ENCODE data around the gene DOC2A.
"Not testable (repeated sequence)": the region's sequence is repeated elsewhere in the genome, so short reads cannot be mapped to it uniquely, and the experiment has no call there.

The DOC2A gene

DNA sequence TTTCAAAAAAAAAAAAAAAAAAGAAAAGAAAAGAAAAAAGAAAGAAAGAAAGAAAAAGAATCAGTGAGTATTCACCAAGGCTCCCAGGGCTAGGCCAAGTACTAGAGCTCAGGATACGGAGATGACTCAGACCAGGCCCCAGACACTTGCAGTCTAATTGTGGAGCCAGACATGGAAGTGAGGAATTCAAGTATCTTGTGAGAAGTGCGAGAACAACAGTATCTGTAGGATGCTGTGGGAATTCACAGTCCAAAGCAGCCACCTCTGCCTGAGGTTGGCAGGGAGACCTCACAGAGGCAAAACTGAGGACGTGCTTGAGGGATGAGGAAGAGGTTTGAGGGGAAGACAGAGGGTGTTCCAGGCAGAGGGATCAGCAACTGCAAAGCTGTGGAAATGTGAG, 40.7 kb upstream of the DOC2A start:
- no peak for DNase-seq (ENCODE audit: extremely low read depth, low read depth)
- TF ChIP-seq CTCF (IDR thresholded peaks at IDR 0.05; ENCODE audit: low read depth, low read length): no peak

GRCh38 chr16:30049871-30050270, 39.0 kb upstream of the DOC2A start:
- no peak for DNase-seq (ENCODE audit: extremely low read depth, low read depth)
- no peak for TF ChIP-seq CTCF (IDR thresholded peaks at IDR 0.05; ENCODE audit: low read depth, low read length)

GRCh38 chr16:30046588-30046987, 35.8 kb upstream of the DOC2A start:
- no peak for DNase-seq (ENCODE audit: extremely low read depth, low read depth)

GRCh38 chr16:30046178-30046577, 35.4 kb upstream of the DOC2A start:
- TF ChIP-seq CTCF (IDR thresholded peaks at IDR 0.05; ENCODE audit: low read depth, low read length): no peak
- no peak for DNase-seq (ENCODE audit: extremely low read depth, low read depth)

More at GRCh38 chr16:30046588-30046987, 35.8 kb upstream of the DOC2A start:
- no peak for TF ChIP-seq CTCF (IDR thresholded peaks at IDR 0.05; ENCODE audit: low read depth, low read length)

DNA sequence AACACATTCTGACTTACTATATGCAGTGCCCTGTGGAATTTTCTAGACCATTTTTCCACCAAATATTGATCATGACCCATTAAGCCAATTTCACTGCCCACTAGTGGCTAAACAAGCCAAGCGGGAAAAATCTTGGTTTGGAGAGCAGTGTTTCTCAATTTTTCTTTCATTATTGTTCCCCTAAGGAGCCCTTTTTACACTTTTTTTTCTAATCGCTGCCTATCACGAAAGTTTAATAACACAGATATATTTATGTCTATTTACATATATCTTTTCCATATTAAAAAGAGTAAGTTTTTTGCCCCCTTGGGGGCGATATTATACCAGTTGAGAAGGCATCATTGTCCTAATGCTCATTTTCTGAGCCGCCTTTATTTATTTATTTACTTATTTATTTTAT, 31.0 kb upstream of the DOC2A start:
- peak; percentile 19 for DNase-seq (ENCODE audit: extremely low read depth, low read depth)
- peak; percentile 30 for TF ChIP-seq CTCF (IDR thresholded peaks at IDR 0.05; ENCODE audit: low read depth, low read length)

GRCh38 chr16:30040690-30041089, 29.9 kb upstream of the DOC2A start:
- not testable (repeated sequence) for DNase-seq (ENCODE audit: extremely low read depth, low read depth)

GRCh38 chr16:30040221-30040620, 29.4 kb upstream of the DOC2A start:
- no peak for TF ChIP-seq CTCF (IDR thresholded peaks at IDR 0.05; ENCODE audit: low read depth, low read length)
- no peak for DNase-seq (ENCODE audit: extremely low read depth, low read depth)

DNA sequence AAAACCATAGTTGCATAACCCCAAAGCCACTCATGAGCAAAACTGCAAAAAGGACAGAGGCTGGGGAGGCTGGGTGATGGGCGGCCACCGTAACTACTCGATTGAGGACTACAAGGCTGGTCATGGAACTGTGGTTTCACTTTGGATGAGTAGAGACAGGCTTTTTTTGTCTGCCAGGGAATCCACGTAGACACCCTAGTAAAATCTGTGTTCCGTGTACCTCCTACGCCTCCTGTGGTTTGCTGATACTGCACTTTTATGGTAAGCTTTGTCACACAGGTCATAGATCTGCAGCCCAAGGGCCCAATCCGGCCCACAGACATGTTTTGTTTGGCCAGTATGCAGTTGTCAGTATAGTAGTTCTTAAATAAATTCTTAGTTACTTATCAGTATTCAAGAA, 22.4 kb upstream of the DOC2A start:
- TF ChIP-seq CTCF (IDR thresholded peaks at IDR 0.05; ENCODE audit: low read depth, low read length): no peak

More for the DNA sequence above, 22.4 kb upstream of the DOC2A start:
- DNase-seq (ENCODE audit: extremely low read depth, low read depth): no peak
